Endothelial cell of umbilical vein (primary cell): ENCODE results near the gene DNAJC30.

ENCODE experiments used
- EZH2 ChIP-seq: IDR thresholded peaks from 2 replicates; pipeline ENCODE4 v1.6.1; 2012; ENCODE audit warnings: borderline replicate concordance, low read depth, mild to moderate bottlenecking, moderate library complexity, low read length, inconsistent platforms; ENCODE audit not compliant: severe bottlenecking
- GATA2 ChIP-seq: IDR thresholded peaks from 2 replicates; pipeline ENCODE4 v1.7.0; 2011; ENCODE audit warnings: low read depth, mild to moderate bottlenecking, moderate library complexity, mixed read lengths, low read length; ENCODE audit not compliant: insufficient read length, insufficient read depth
- JUN ChIP-seq: IDR thresholded peaks from 2 replicates; pipeline ENCODE4 v1.6.1; 2011; ENCODE audit warnings: borderline replicate concordance, low read depth; ENCODE audit not compliant: insufficient read length, insufficient read depth
- POLR2A ChIP-seq: IDR thresholded peaks from 2 replicates; pipeline ENCODE4 v1.6.1; 2012; ENCODE audit warnings: low read depth, mild to moderate bottlenecking, control low read depth, low read length
- TF ChIP-seq, protein P1 (sequence below), 2 donors: IDR thresholded peaks; 1 replicate in 1 of 2; 2 replicates in 1 of 2; pipeline ENCODE4 v1.5.1; 2011; ENCODE audit warnings: low read length in 2 of 2, mild to moderate bottlenecking in 2 of 2, moderate library complexity in 2 of 2, control low read depth in 1 of 2, inconsistent platforms in 1 of 2, low read depth in 1 of 2; ENCODE audit not compliant: insufficient read depth in 1 of 2; ENCODE audit errors: extremely low read depth in 1 of 2
- TF ChIP-seq, protein P2 (sequence below): IDR thresholded peaks from 2 replicates; pipeline ENCODE4 v1.6.1; 2011; ENCODE audit not compliant: insufficient read depth, insufficient read length

DNA sequence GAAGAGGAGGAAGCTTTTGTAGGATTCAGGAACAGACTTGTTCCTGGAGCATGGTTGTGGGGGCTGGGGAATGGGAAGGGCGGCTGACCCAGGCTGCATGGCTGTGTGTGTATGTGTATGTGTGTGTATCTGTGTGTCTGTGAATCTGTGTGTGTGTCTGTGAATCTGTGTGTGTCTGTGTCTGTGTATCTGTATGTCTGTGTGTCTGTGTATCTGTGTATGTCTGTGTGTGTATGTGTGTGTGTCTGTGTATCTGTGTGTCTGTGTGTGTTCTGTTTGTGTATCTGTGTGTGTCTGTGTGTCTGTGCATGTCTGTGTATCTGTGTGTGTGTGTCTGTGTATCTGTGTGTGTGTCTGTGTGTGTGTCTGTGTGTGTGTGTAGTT lies 42.8 kb upstream of the DNAJC30 start:
- TF ChIP-seq, protein P1, sequence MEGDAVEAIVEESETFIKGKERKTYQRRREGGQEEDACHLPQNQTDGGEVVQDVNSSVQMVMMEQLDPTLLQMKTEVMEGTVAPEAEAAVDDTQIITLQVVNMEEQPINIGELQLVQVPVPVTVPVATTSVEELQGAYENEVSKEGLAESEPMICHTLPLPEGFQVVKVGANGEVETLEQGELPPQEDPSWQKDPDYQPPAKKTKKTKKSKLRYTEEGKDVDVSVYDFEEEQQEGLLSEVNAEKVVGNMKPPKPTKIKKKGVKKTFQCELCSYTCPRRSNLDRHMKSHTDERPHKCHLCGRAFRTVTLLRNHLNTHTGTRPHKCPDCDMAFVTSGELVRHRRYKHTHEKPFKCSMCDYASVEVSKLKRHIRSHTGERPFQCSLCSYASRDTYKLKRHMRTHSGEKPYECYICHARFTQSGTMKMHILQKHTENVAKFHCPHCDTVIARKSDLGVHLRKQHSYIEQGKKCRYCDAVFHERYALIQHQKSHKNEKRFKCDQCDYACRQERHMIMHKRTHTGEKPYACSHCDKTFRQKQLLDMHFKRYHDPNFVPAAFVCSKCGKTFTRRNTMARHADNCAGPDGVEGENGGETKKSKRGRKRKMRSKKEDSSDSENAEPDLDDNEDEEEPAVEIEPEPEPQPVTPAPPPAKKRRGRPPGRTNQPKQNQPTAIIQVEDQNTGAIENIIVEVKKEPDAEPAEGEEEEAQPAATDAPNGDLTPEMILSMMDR (IDR thresholded peaks at IDR 0.05; ENCODE audit: extremely low read depth in 1 of 2, insufficient read depth in 1 of 2, low read depth in 1 of 2, low read length in 2 of 2): no peak
- no peak for TF ChIP-seq JUN
- TF ChIP-seq EZH2: no peak
- no peak for TF ChIP-seq POLR2A
- TF ChIP-seq, protein P2, sequence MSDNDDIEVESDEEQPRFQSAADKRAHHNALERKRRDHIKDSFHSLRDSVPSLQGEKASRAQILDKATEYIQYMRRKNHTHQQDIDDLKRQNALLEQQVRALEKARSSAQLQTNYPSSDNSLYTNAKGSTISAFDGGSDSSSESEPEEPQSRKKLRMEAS: no peak
- TF ChIP-seq GATA2: no peak
